Renal pelvis (tissue), 4 donors: ENCODE measurements around the gene CCDC102A. TPM values are rescaled to one million over a fixed set of nuclear protein-coding genes. Genes with fewer than 3 reads are reported as not detected.

Source experiments
- DNase-seq: peaks from one replicate; pipeline ENCODE4 v3.0.0-alpha.2; 2013
- polyA plus RNA-seq, 3 donors: library from polyadenylated mRNA; unstranded; fragments of 120-200 nt; gene quantifications; one replicate each; pipeline ENCODE4 v1.2.1, GENCODE V29; 2013; ENCODE audit not compliant: insufficient read length in 3 of 3

Gene CCDC102A
- polyA plus RNA-seq, 3 donors = 15.3 to 20.6 (median 19.6) TPM

DNA sequence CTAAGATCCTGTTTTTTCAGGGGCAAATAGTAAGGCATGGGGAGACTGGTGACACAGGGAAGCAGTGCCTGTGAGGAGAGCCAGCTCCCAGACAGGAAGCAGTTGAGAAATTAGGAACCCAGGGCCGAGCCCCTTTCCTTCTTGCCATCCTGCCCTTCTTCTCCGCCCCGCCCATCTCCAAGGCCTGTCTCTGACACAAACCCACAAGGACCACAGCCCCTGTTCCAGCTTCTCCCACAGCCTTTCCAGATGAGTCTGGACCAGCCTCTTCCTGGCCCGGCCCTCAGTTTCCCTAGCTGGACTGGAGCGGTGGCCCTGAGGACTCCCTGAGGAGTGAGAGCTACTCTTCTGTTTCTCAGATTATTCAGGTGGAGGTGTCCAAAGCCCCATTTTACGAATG lies 9.9 kb downstream of the CCDC102A start:
- DNase-seq = no peak

DNA sequence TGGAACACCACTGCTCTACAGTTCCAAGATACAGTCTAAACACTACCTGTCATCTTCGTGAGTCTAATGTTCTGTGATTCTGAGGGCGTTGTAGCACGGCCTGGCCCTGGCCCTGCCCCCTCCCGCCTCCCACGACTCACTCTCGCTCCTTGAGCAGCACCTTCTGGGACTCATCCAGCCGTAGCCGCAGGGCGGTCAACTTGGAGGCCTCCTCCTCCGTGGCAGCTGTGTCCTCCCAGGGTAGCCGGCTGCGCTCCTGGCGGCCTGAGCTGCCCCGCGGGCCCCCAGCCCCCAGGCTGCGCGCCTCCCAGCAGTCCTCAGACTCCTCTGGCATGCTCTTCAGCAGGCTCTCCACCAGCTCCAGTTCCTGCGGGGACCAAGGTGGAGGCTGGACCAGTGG lies 10.6 kb downstream of the CCDC102A start:
- no peak for DNase-seq

GRCh38 chr16:57522960-57523359 lies 13.4 kb downstream of the CCDC102A start:
- no peak for DNase-seq

GRCh38 chr16:57519796-57520360 lies 16.5 kb downstream of the CCDC102A start:
- DNase-seq = peak; percentile 72

GRCh38 chr16:57518922-57519321 lies 17.4 kb downstream of the CCDC102A start:
- no peak for DNase-seq

GRCh38 chr16:57518520-57518919 lies 17.9 kb downstream of the CCDC102A start:
- no peak for DNase-seq

GRCh38 chr16:57517397-57518367 lies 18.7 kb downstream of the CCDC102A start:
- DNase-seq = no peak

GRCh38 chr16:57516773-57517172 lies 19.6 kb downstream of the CCDC102A start:
- DNase-seq = no peak

DNA sequence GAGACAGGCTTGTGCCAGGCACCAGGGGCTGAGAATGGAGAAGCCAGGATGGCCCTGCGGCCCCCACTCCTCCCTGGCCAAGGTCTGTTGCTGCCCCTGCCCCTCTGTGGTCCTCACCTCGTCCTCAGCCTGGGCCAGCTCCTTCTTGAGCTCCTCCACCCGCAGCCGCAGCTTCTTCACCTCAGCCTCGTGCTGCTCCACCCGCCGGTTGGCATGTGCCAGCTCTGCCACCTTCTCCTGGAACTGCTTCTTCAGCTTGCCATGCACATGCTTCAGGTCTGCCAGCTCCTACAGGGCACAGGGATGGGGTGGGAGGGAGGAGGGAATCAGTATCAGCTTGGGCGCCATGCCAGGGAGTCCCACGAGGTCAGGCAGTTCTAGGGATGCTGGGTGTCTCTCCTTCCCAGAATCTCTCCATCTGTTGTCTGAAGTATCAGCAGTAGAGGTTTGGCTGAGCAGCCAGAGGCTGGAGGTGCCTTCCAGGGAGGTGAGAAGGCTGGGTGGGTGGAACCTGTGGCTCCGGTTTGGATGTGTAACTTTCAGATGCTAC lies 20.1 kb downstream of the CCDC102A start:
- DNase-seq = no peak

DNA sequence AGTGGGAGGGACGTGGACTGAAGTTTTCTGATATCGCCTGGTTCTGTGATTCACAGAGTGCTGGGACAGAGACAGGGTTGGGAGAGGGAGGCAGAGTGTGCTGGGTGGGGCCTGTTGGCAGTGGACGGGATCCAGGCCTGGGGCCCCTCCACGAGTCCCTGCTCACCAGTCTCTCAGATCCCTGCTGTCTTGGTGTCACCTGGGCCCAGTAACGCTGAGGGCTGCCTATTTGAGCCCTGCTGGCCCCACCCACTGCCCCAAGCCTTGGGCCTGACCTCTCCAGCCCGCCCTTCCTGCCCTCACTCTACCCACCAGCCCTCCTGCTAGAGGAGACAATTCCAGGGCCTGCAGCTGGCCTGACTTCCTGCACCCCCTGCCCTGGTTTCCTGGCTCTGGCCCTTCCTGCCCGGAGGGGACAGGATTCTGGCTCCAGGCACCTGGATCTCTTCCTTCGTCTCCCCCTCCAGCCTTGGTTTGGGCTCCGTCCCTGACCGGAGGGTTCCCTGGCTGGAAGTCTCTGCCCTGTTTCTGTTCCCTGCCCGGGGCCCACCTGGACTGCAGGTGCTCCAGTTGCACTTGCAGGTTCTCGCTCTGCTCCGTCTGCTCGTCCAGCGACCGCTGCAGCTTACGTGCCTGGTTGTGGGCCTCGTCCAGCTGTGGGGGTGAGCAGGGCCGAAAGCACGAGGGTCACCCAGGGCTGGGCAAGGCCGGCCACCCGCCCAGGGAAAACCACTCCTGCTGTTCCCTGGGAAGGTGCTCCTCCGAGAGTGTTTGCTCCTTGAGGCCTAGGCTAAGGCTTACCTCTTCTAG lies 21.4 kb downstream of the CCDC102A start:
- no peak for DNase-seq

DNA sequence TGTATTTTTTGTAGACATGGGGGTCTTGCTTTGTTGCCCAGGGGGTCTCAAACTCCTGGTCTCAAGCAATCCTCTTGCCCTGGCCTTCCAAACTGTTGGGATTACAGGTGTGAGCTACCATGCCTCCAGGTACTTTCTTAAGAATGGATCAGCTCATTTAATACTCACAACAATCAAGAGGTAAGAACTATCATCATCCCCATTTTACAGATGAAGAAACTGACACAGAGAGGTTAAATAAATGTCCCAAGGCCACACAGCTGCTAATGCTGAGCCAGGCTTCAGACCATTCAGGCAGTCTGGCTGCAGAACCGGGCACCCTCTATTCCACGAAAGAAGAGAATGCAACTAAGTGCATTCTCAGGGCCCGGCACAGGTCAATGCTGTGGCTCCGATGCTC lies 22.0 kb downstream of the CCDC102A start:
- DNase-seq = no peak

- DNase-seq = peak; percentile 93
Observed at GRCh38 chr16:57513371-57514102, 22.8 kb downstream of the CCDC102A start.

DNA sequence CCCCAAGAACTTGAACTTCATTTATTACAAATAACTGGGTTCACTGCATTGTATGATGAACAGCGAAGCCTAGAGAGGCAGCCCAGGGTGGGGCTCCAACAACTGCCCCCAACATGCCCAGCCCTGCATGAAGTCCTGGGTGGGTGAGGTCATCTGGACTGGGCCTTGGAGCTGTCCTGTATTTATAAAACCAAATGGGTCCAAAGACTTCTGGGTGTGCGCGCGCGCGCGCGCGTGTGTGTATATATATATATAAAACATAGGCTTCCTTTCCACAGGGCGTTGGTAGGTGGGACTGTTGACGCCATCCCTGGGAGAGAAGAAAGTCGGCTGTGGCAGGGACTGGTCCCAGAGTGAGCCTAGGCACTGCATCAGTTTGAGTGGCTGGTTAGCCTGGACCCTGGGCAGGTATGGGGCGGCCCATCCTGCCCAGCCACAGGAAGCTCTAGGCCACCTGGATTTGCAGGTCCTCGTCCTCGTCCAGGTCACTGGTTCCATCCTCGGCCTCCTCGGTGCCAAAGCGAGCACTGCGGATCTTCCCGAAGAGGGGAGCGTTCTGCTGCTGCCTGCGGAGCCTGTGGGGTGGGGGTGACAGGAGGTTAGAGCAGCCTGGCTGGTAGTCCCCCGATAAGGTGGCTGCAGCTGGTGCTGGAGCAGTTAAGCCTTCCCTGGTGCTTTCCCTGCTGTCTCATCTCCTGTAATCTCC lies 23.9 kb downstream of the CCDC102A start:
- no peak for DNase-seq

DNA sequence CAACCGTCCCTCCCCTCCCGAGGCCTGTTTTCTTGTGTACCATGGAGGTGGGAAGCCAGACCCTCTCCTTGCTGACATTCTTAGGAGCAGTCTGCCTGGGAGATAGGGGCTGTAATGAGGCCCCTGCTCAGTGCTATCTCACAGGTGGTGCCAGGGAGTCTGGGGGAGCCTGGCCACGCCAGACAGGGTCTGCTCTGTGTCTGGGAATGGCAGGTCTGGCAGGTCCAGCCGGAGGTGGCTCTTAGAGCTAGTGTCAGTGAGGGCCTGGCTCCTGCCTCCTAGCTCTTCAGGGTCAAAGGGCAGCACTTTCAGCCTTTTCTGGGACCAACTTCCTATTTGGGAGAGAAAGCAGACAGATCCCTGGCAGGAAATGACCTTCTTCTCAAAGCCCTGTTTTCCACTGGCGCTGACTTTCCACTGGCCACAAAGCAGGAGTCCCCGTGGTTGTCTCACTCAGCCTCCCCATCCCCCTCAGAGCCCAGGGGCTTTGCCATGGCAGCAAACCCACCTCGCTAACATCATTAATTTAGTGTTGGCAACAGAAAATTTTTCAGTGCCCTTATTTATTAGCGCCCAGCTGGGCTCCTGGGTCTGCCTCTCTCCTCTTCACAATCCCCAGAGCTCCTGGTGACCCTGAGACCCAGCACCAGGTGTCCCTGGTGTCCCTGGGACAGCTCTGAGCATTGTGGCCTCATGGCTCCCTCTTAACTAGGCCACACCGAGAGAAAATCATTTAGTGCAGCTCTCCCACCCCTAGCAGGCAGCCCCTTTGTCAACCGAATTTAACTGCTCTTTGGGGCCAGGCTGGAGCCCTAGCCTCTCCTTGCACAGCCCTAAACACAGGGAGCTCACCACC lies 26.1 kb downstream of the CCDC102A start:
- DNase-seq = no peak

GRCh38 chr16:57509231-57509923 lies 27.0 kb downstream of the CCDC102A start:
- no peak for DNase-seq

- DNase-seq = no peak
Observed at GRCh38 chr16:57508035-57508425, 28.3 kb downstream of the CCDC102A start.

- DNase-seq = no peak
Observed at GRCh38 chr16:57507136-57508034, 29.0 kb downstream of the CCDC102A start.

DNA sequence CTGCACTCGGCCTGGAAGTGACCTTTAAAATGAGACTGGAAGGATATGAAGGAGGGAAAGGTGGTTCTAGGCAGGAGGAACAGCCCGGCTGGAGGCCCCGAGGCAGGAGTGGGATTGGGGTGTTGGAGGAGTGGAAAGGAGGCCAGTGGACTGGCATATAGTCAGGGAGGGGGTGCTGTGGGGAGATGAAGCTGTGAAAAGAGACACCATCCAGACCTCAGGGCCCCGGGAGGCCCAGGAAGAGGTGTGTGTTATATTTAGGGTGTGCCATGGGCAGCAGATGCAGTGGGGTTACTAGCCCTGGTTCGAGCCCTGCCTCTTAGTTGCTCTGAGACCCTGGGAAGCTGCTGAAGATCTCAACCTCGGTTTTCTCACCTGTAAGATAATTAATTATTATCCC lies 31.2 kb downstream of the CCDC102A start:
- no peak for DNase-seq
